ENCODE measurements around the gene WDR13.

Gene WDR13

DNA sequence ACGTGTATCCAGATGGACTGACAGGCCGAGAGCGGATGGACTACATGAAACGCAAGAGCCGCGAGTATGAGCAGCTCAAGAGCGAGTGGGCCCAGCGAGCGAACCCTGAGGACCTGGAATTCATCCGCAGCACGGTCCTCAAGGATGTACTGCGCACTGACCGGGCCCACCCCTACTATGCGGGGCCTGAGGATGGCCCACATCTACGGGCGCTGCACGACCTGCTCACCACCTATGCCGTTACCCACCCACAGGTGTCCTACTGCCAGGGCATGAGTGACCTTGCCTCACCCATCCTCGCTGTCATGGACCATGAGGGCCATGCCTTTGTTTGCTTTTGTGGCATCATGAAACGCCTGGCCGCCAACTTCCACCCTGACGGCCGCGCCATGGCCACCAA, 37.7 kb upstream of the WDR13 start:
- DNase-seq: no peak
- Histone ChIP-seq H3K4me1 (ENCODE audit: insufficient read depth, low read length) (no peaks in the 10 kb centered on the region), H3K9ac (ENCODE audit: low read depth, low read length) (no peak overlapping the region), H2AFZ (ENCODE audit: low read depth, low read length) (no peak overlapping the region), H3K4me2 (ENCODE audit: insufficient read depth, low read length) (no peak overlapping the region), H3K27me3 (ENCODE audit: insufficient read depth, low read length, poor library complexity) (no peaks in the 10 kb centered on the region), H3K36me3 (ENCODE audit: insufficient read depth, low read length) (peaks cover 51% of the 10 kb centered on the region), H3K79me2 (ENCODE audit: insufficient read depth, low read length) (no peaks in the 10 kb centered on the region), H3K27ac (ENCODE audit: low read length) (no peak overlapping the region), H4K20me1 (ENCODE audit: insufficient read depth, low read length) (no peaks in the 10 kb centered on the region), H3K9me3 (ENCODE audit: insufficient read depth, low read length, severe bottlenecking) (no peaks in the 10 kb centered on the region), H3K4me3 (ENCODE audit: low read depth in 1 of 2, low read length in 2 of 2) (no peak overlapping the region)
- ATAC-seq (ENCODE audit: insufficient read depth, low read depth): no peak
- TF ChIP-seq, protein P1, sequence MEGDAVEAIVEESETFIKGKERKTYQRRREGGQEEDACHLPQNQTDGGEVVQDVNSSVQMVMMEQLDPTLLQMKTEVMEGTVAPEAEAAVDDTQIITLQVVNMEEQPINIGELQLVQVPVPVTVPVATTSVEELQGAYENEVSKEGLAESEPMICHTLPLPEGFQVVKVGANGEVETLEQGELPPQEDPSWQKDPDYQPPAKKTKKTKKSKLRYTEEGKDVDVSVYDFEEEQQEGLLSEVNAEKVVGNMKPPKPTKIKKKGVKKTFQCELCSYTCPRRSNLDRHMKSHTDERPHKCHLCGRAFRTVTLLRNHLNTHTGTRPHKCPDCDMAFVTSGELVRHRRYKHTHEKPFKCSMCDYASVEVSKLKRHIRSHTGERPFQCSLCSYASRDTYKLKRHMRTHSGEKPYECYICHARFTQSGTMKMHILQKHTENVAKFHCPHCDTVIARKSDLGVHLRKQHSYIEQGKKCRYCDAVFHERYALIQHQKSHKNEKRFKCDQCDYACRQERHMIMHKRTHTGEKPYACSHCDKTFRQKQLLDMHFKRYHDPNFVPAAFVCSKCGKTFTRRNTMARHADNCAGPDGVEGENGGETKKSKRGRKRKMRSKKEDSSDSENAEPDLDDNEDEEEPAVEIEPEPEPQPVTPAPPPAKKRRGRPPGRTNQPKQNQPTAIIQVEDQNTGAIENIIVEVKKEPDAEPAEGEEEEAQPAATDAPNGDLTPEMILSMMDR (IDR thresholded peaks at IDR 0.05; ENCODE audit: borderline replicate concordance, extremely low read depth, low read length, poor library complexity, severe bottlenecking): no peak
- no peak for TF ChIP-seq EZH2 (IDR thresholded peaks at IDR 0.05; ENCODE audit: borderline replicate concordance, low read depth, low read length, severe bottlenecking)

DNA sequence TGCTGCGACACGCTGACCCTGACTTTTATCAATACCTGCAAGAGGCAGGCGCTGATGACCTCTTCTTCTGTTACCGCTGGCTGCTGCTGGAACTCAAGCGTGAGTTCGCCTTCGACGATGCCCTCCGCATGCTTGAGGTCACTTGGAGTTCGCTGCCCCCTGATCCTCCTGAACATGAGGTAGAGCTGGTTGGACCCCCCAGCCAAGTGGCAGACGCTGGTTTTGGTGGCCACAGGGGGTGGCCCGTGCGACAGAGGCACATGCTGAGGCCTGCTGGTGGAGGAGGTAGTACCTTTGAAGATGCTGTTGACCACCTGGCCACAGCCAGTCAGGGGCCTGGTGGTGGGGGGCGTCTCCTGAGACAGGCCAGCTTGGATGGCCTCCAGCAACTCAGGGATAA, 37.2 kb upstream of the WDR13 start:
- Histone ChIP-seq H3K9ac (ENCODE audit: low read depth, low read length) (no peak overlapping the region), H4K20me1 (ENCODE audit: insufficient read depth, low read length) (no peaks in the 10 kb centered on the region), H3K4me1 (ENCODE audit: insufficient read depth, low read length) (no peaks in the 10 kb centered on the region), H3K27me3 (ENCODE audit: insufficient read depth, low read length, poor library complexity) (no peaks in the 10 kb centered on the region), H3K79me2 (ENCODE audit: insufficient read depth, low read length) (no peaks in the 10 kb centered on the region), H3K4me3 (ENCODE audit: low read depth in 1 of 2, low read length in 2 of 2) (no peak overlapping the region), H3K4me2 (ENCODE audit: insufficient read depth, low read length) (no peak overlapping the region), H3K9me3 (ENCODE audit: insufficient read depth, low read length, severe bottlenecking) (no peaks in the 10 kb centered on the region), H3K27ac (ENCODE audit: low read length) (no peak overlapping the region), H2AFZ (ENCODE audit: low read depth, low read length) (no peak overlapping the region), H3K36me3 (ENCODE audit: insufficient read depth, low read length) (peaks cover 47% of the 10 kb centered on the region)
- TF ChIP-seq EZH2 (IDR thresholded peaks at IDR 0.05; ENCODE audit: borderline replicate concordance, low read depth, low read length, severe bottlenecking): no peak
- TF ChIP-seq, protein P1 (IDR thresholded peaks at IDR 0.05; ENCODE audit: borderline replicate concordance, extremely low read depth, low read length, poor library complexity, severe bottlenecking): no peak
- ATAC-seq (ENCODE audit: insufficient read depth, low read depth): no peak
- DNase-seq: no peak

DNA sequence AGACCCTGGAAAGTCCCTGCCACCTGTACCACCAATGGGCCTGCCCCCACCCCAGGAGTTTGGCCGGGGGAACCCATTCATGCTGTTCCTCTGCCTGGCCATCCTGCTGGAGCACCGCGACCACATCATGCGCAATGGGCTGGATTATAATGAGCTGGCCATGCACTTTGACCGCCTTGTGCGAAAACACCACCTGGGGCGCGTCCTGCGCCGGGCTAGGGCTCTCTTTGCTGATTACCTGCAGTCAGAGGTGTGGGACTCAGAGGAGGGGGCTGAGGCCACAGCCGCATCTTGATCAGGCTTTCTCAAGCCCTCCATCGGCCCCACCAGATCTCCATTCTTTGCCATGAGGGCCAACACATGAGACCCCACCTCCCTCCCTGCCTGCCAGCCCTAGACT, 36.6 kb upstream of the WDR13 start:
- Histone ChIP-seq H3K27me3 (ENCODE audit: insufficient read depth, low read length, poor library complexity) (no peaks in the 10 kb centered on the region), H4K20me1 (ENCODE audit: insufficient read depth, low read length) (no peaks in the 10 kb centered on the region), H2AFZ (ENCODE audit: low read depth, low read length) (no peak overlapping the region), H3K9ac (ENCODE audit: low read depth, low read length) (no peak overlapping the region), H3K36me3 (ENCODE audit: insufficient read depth, low read length) (peaks cover 45% of the 10 kb centered on the region), H3K27ac (ENCODE audit: low read length) (no peak overlapping the region), H3K4me1 (ENCODE audit: insufficient read depth, low read length) (no peaks in the 10 kb centered on the region), H3K79me2 (ENCODE audit: insufficient read depth, low read length) (no peaks in the 10 kb centered on the region), H3K4me3 (ENCODE audit: low read depth in 1 of 2, low read length in 2 of 2) (no peak overlapping the region), H3K4me2 (ENCODE audit: insufficient read depth, low read length) (no peak overlapping the region), H3K9me3 (ENCODE audit: insufficient read depth, low read length, severe bottlenecking) (no peaks in the 10 kb centered on the region)
- ATAC-seq (ENCODE audit: insufficient read depth, low read depth) (no peak), DNase-seq (no peak)
- TF ChIP-seq EZH2 (IDR thresholded peaks at IDR 0.05; ENCODE audit: borderline replicate concordance, low read depth, low read length, severe bottlenecking): no peak
- TF ChIP-seq, protein P1 (IDR thresholded peaks at IDR 0.05; ENCODE audit: borderline replicate concordance, extremely low read depth, low read length, poor library complexity, severe bottlenecking): no peak

DNA sequence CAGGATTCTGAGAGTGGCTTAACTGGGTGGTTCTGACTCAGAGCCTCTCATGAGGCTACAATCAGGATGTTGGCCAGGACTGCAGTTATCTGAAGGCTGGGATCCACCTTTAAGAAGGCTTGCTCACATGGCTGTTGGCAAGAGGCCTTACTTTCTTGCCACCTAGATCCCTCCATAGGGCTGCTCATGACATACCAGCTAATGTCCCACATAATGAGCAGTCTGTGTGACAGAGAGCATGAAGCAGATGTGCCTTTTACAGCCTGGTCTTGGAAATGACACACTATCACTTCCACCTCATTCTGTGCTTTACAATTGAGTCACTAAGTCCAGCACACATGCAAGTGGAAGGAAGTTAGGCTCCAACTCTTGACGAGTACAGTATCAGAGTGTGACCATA, 27.3 kb upstream of the WDR13 start:
- H3K4me2 ChIP-seq (ENCODE audit: insufficient read depth, low read length): no peak overlapping the region
- H4K20me1 ChIP-seq (ENCODE audit: insufficient read depth, low read length): peaks cover 2% of the 10 kb centered on the region; the same call in 1 of the 2 replicates
- H3K9me3 ChIP-seq (ENCODE audit: insufficient read depth, low read length, severe bottlenecking): no peaks in the 10 kb centered on the region
- ATAC-seq (ENCODE audit: insufficient read depth, low read depth) (no peak), DNase-seq (no peak)
- H3K4me1 ChIP-seq (ENCODE audit: insufficient read depth, low read length): peaks cover 6% of the 10 kb centered on the region
- no peaks in the 10 kb centered on the region for H3K27me3 ChIP-seq (ENCODE audit: insufficient read depth, low read length, poor library complexity)
- no peak overlapping the region for H3K9ac ChIP-seq (ENCODE audit: low read depth, low read length)
- TF ChIP-seq, protein P1 (IDR thresholded peaks at IDR 0.05; ENCODE audit: borderline replicate concordance, extremely low read depth, low read length, poor library complexity, severe bottlenecking): no peak
- no peak for TF ChIP-seq EZH2 (IDR thresholded peaks at IDR 0.05; ENCODE audit: borderline replicate concordance, low read depth, low read length, severe bottlenecking)
- H2AFZ ChIP-seq (ENCODE audit: low read depth, low read length): no peak overlapping the region
- H3K4me3 ChIP-seq (ENCODE audit: low read depth in 1 of 2, low read length in 2 of 2): no peak overlapping the region
- no peak overlapping the region for H3K27ac ChIP-seq (ENCODE audit: low read length)
- H3K79me2 ChIP-seq (ENCODE audit: insufficient read depth, low read length): peaks cover 4% of the 10 kb centered on the region
- peaks cover 3% of the 10 kb centered on the region for H3K36me3 ChIP-seq (ENCODE audit: insufficient read depth, low read length)
